Fibroblast of skin of left biceps (primary cell): Measurements from ENCODE around the gene SERPINI2.

Source experiments
- DNase-seq, 2 experiments: peaks; one replicate each; pipeline ENCODE4 v3.0.0-alpha.2; 2013; ENCODE audit warnings: low read depth in 2 of 2

SERPINI2 gene

GRCh38 chr3:167473863-167474262 lies at the start of gene SERPINI2:
TSS of gene SERPINI2 (minus strand) at chr3:167474042. CDS start at chr3:167471834, 2,208 bp downstream.
- no peak for DNase-seq

- no peak for DNase-seq
Observed at GRCh38 chr3:167521006-167521355, 47.1 kb upstream of the SERPINI2 start.

GRCh38 chr3:167520266-167521005 lies 46.6 kb upstream of the SERPINI2 start:
- no peak for DNase-seq

- no peak for DNase-seq
Observed at GRCh38 chr3:167507954-167508353, 34.1 kb upstream of the SERPINI2 start.

GRCh38 chr3:167502401-167502800 lies 28.6 kb upstream of the SERPINI2 start:
- DNase-seq: no peak

- DNase-seq: no peak
Observed at GRCh38 chr3:167501941-167502340, 28.1 kb upstream of the SERPINI2 start.

GRCh38 chr3:167497903-167498302 lies 24.1 kb upstream of the SERPINI2 start:
- DNase-seq: no peak

- no peak for DNase-seq
Observed at GRCh38 chr3:167493244-167493643, 19.4 kb upstream of the SERPINI2 start.

- DNase-seq: no peak
Observed at GRCh38 chr3:167491621-167492020, 17.8 kb upstream of the SERPINI2 start.

GRCh38 chr3:167489571-167489970 lies 15.7 kb upstream of the SERPINI2 start:
- DNase-seq: no peak

- no peak for DNase-seq
Observed at GRCh38 chr3:167487556-167487955, 13.7 kb upstream of the SERPINI2 start.

- no peak for DNase-seq
Observed at GRCh38 chr3:167484551-167484950, 10.7 kb upstream of the SERPINI2 start.

GRCh38 chr3:167483708-167484475 lies 10.1 kb upstream of the SERPINI2 start:
- no peak for DNase-seq

- no peak for DNase-seq
Observed at GRCh38 chr3:167481164-167481563, 7.3 kb upstream of the SERPINI2 start.

- DNase-seq: no peak
Observed at GRCh38 chr3:167480748-167481147, 6.9 kb upstream of the SERPINI2 start.

- no peak for DNase-seq
Observed at GRCh38 chr3:167469381-167469780, 4.5 kb downstream of the SERPINI2 start.

- no peak for DNase-seq
Observed at GRCh38 chr3:167467848-167468611, 5.8 kb downstream of the SERPINI2 start.

GRCh38 chr3:167466966-167467365 lies 6.9 kb downstream of the SERPINI2 start:
- no peak for DNase-seq

GRCh38 chr3:167456157-167456799 lies 17.6 kb downstream of the SERPINI2 start:
- no peak for DNase-seq

GRCh38 chr3:167453815-167454214 lies 20.0 kb downstream of the SERPINI2 start:
- no peak for DNase-seq

GRCh38 chr3:167451282-167451681 lies 22.6 kb downstream of the SERPINI2 start:
- DNase-seq: no peak

- DNase-seq: no peak
Observed at GRCh38 chr3:167450675-167451074, 23.2 kb downstream of the SERPINI2 start.
